Measurements from ENCODE around the gene STAT4. TPM values are rescaled to one million over a fixed set of nuclear protein-coding genes. Genes with fewer than 3 reads are reported as not detected.

The STAT4 gene
- total and polyA plus RNA-seq, 2 donors from 2014 or later = 1.2 to 8.5 TPM

GRCh38 chr2:191039616-191040015 lies 111.2 kb downstream of the STAT4 start:
- Histone ChIP-seq H3K27me3 (ENCODE audit: control insufficient read depth, insufficient read depth, low read length) (no peaks in the 10 kb centered on the region), H3K9ac (ENCODE audit: low read length in 3 of 3) (no peak overlapping the region), H3K9me3 (ENCODE audit: control insufficient read depth in 2 of 3, insufficient read depth in 1 of 3, low read length in 3 of 3) (no peaks in the 10 kb centered on the region), H3K4me1 (ENCODE audit: control insufficient read depth in 2 of 3, insufficient read depth in 2 of 3, low read depth in 1 of 3, low read length in 3 of 3) (peaks cover 0 to 2% (median 0%) of the 10 kb centered on the region in 3 donors), H3K27ac (ENCODE audit: low read depth in 2 of 2, low read length in 2 of 2) (no peak overlapping the region), H3K36me3 (ENCODE audit: control insufficient read depth in 2 of 3, insufficient read depth in 3 of 3, low read length in 3 of 3) (peaks cover 0 to 2% (median 0%) of the 10 kb centered on the region in 3 donors), H3K4me3 (ENCODE audit: low read length in 3 of 3) (no peak overlapping the region)
- TF ChIP-seq, protein P1, sequence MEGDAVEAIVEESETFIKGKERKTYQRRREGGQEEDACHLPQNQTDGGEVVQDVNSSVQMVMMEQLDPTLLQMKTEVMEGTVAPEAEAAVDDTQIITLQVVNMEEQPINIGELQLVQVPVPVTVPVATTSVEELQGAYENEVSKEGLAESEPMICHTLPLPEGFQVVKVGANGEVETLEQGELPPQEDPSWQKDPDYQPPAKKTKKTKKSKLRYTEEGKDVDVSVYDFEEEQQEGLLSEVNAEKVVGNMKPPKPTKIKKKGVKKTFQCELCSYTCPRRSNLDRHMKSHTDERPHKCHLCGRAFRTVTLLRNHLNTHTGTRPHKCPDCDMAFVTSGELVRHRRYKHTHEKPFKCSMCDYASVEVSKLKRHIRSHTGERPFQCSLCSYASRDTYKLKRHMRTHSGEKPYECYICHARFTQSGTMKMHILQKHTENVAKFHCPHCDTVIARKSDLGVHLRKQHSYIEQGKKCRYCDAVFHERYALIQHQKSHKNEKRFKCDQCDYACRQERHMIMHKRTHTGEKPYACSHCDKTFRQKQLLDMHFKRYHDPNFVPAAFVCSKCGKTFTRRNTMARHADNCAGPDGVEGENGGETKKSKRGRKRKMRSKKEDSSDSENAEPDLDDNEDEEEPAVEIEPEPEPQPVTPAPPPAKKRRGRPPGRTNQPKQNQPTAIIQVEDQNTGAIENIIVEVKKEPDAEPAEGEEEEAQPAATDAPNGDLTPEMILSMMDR (IDR thresholded peaks at IDR 0.05; ENCODE audit: borderline replicate concordance, extremely low read depth, insufficient read depth) = no peak
- FAIRE-seq = no peak
- no peak for DNase-seq
- intact Hi-C loops (cut with DNase I) = no loop called here

DNA sequence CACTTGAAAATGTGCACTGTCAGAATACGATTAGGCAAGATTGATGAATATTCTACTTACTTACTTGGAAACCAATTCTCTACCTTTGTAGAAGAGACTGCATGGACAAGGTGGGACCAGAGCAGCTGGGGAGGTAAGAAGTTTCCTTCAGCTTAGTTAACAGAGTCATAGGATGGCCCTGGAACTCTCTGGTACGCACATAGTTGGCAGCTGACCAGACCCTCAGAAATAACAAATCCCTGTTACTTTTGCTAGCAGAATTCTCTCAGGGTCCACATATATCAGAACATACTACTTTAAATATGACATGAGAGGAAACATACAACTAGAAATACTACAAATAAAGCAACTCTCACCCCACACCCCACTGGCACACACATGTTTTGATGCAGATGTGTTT lies 112.1 kb downstream of the STAT4 start:
- Histone ChIP-seq H3K4me3 (ENCODE audit: low read length in 3 of 3) (no peak overlapping the region), H3K9me3 (ENCODE audit: control insufficient read depth in 2 of 3, insufficient read depth in 1 of 3, low read length in 3 of 3) (no peaks in the 10 kb centered on the region), H3K36me3 (ENCODE audit: control insufficient read depth in 2 of 3, insufficient read depth in 3 of 3, low read length in 3 of 3) (peaks cover 0 to 2% (median 0%) of the 10 kb centered on the region in 3 donors), H3K27ac (ENCODE audit: low read depth in 2 of 2, low read length in 2 of 2) (no peak overlapping the region), H3K4me1 (ENCODE audit: control insufficient read depth in 2 of 3, insufficient read depth in 2 of 3, low read depth in 1 of 3, low read length in 3 of 3) (peaks cover 0 to 2% (median 0%) of the 10 kb centered on the region in 3 donors), H3K27me3 (ENCODE audit: control insufficient read depth, insufficient read depth, low read length) (no peaks in the 10 kb centered on the region), H3K9ac (ENCODE audit: low read length in 3 of 3) (no peak overlapping the region)
- intact Hi-C loops (cut with DNase I) = no loop called here
- DNase-seq (no peak), FAIRE-seq (no peak)
- TF ChIP-seq, protein P1 (IDR thresholded peaks at IDR 0.05; ENCODE audit: borderline replicate concordance, extremely low read depth, insufficient read depth) = no peak

- no peak overlapping the region for H3K9ac ChIP-seq (ENCODE audit: low read length in 3 of 3)
- H3K27ac ChIP-seq (ENCODE audit: low read depth in 2 of 2, low read length in 2 of 2) = no peak overlapping the region
- TF ChIP-seq, protein P1 (IDR thresholded peaks at IDR 0.05; ENCODE audit: borderline replicate concordance, extremely low read depth, insufficient read depth) = no peak
- H3K4me3 ChIP-seq (ENCODE audit: low read length in 3 of 3) = no peak overlapping the region
- DNase-seq (no peak), FAIRE-seq (no peak)
- no peaks in the 10 kb centered on the region for H3K9me3 ChIP-seq (ENCODE audit: control insufficient read depth in 2 of 3, insufficient read depth in 1 of 3, low read length in 3 of 3)
- no peaks in the 10 kb centered on the region for H3K27me3 ChIP-seq (ENCODE audit: control insufficient read depth, insufficient read depth, low read length)
- peaks cover 0 to 2% (median 0%) of the 10 kb centered on the region in 3 donors for H3K36me3 ChIP-seq (ENCODE audit: control insufficient read depth in 2 of 3, insufficient read depth in 3 of 3, low read length in 3 of 3)
- intact Hi-C loops (cut with DNase I) = no loop called here
- H3K4me1 ChIP-seq (ENCODE audit: control insufficient read depth in 2 of 3, insufficient read depth in 2 of 3, low read depth in 1 of 3, low read length in 3 of 3) = peaks cover 0 to 2% (median 0%) of the 10 kb centered on the region in 3 donors
Observed at GRCh38 chr2:191038241-191038725, 112.5 kb downstream of the STAT4 start.

DNA sequence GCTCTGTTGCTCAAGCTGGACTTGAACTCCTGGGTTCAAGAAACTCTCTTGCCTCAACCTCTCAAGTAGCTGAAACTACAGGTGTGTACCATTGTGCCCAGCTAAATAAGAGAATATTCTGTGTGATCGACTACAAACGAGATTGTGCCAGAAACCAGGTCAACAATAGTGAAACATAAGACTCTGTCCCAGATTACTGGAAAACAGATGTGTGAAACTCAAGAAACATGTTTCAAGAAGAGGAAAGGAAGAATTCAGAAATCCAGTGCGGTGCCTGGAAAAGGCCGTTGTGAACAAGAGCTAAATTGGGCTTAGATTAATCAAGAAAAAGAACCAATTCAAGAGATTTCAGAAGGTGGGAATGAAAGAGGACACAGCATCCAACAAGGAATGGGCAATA lies 113.4 kb downstream of the STAT4 start:
- Histone ChIP-seq H3K4me1 (ENCODE audit: control insufficient read depth in 2 of 3, insufficient read depth in 2 of 3, low read depth in 1 of 3, low read length in 3 of 3) (peaks cover 0 to 2% (median 0%) of the 10 kb centered on the region in 3 donors), H3K27me3 (ENCODE audit: control insufficient read depth, insufficient read depth, low read length) (no peaks in the 10 kb centered on the region), H3K27ac (ENCODE audit: low read depth in 2 of 2, low read length in 2 of 2) (no peak overlapping the region), H3K36me3 (ENCODE audit: control insufficient read depth in 2 of 3, insufficient read depth in 3 of 3, low read length in 3 of 3) (peaks cover 0 to 2% (median 0%) of the 10 kb centered on the region in 3 donors), H3K9ac (ENCODE audit: low read length in 3 of 3) (no peak overlapping the region), H3K4me3 (ENCODE audit: low read length in 3 of 3) (no peak overlapping the region), H3K9me3 (ENCODE audit: control insufficient read depth in 2 of 3, insufficient read depth in 1 of 3, low read length in 3 of 3) (no peaks in the 10 kb centered on the region)
- FAIRE-seq = no peak
- intact Hi-C loops (cut with DNase I) = no loop called here
- TF ChIP-seq, protein P1 (IDR thresholded peaks at IDR 0.05; ENCODE audit: borderline replicate concordance, extremely low read depth, insufficient read depth) = no peak
- DNase-seq = no peak

Data from kidney (tissue), 14 donors.